Endothelial cell of umbilical vein (primary cell): ENCODE results near the gene UBE2S.

Experiments used
- CTCF ChIP-seq, 2 donors: IDR thresholded peaks; 1 replicate in 1 of 2; 2 replicates in 1 of 2; pipeline ENCODE4 v1.5.1; 2011; ENCODE audit warnings: low read length in 2 of 2, mild to moderate bottlenecking in 2 of 2, moderate library complexity in 2 of 2, control low read depth in 1 of 2, inconsistent platforms in 1 of 2, low read depth in 1 of 2; ENCODE audit not compliant: insufficient read depth in 1 of 2; ENCODE audit errors: extremely low read depth in 1 of 2
- EZH2 ChIP-seq: IDR thresholded peaks from 2 replicates; pipeline ENCODE4 v1.6.1; 2012; ENCODE audit warnings: borderline replicate concordance, low read depth, mild to moderate bottlenecking, moderate library complexity, low read length, inconsistent platforms; ENCODE audit not compliant: severe bottlenecking
- FOS ChIP-seq: IDR thresholded peaks from 2 replicates; pipeline ENCODE4 v1.6.1; 2011; ENCODE audit warnings: mild to moderate bottlenecking, low read length, moderate library complexity, borderline replicate concordance; ENCODE audit not compliant: insufficient read depth
- GATA2 ChIP-seq: IDR thresholded peaks from 2 replicates; pipeline ENCODE4 v1.7.0; 2011; ENCODE audit warnings: low read depth, mild to moderate bottlenecking, moderate library complexity, mixed read lengths, low read length; ENCODE audit not compliant: insufficient read length, insufficient read depth
- JUN ChIP-seq: IDR thresholded peaks from 2 replicates; pipeline ENCODE4 v1.6.1; 2011; ENCODE audit warnings: borderline replicate concordance, low read depth; ENCODE audit not compliant: insufficient read length, insufficient read depth
- POLR2AphosphoS5 ChIP-seq: IDR thresholded peaks from 2 replicates; pipeline ENCODE4 v1.6.1; 2012; ENCODE audit warnings: low read depth, mild to moderate bottlenecking, control low read depth, low read length, moderate library complexity; ENCODE audit not compliant: insufficient read depth
- TF ChIP-seq, protein P1 (sequence below): IDR thresholded peaks from 2 replicates; pipeline ENCODE4 v1.6.1; 2011; ENCODE audit not compliant: insufficient read depth, insufficient read length

GRCh38 chr19:55439052-55439451 is 31.5 kb upstream of the UBE2S start:
- TF ChIP-seq POLR2AphosphoS5 (no peak), CTCF (IDR thresholded peaks at IDR 0.05; ENCODE audit: extremely low read depth in 1 of 2, insufficient read depth in 1 of 2, low read depth in 1 of 2, low read length in 2 of 2) (no peak), FOS (no peak), EZH2 (no peak), JUN (no peak), GATA2 (no peak)
- TF ChIP-seq, protein P1, sequence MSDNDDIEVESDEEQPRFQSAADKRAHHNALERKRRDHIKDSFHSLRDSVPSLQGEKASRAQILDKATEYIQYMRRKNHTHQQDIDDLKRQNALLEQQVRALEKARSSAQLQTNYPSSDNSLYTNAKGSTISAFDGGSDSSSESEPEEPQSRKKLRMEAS = no peak
